GM06990 (cell line): ENCODE measurements around the gene CALCOCO1.
A peak's percentile ranks its signal among the peaks of the same experiment; 100 is the strongest.

ENCODE experiments used
- DNase-seq: peaks from one replicate; pipeline ENCODE4 v3.0.0-alpha.2; 2011; ENCODE audit not compliant: insufficient read length; ENCODE audit errors: extremely low read depth
- H3K27me3 ChIP-seq: replicated peaks from 2 replicates; pipeline ENCODE4 v1.6.0; 2011; ENCODE audit warnings: low read length; ENCODE audit not compliant: control insufficient read depth, insufficient read depth
- H3K36me3 ChIP-seq: 2 replicates; pipeline ENCODE4 v1.5.1; 2011; ENCODE audit warnings: low read length; ENCODE audit not compliant: control insufficient read depth, insufficient read depth
- H3K4me3 ChIP-seq: replicated peaks from 2 replicates; pipeline ENCODE4 v1.5.1; 2011; ENCODE audit warnings: low read depth, mild to moderate bottlenecking, control low read depth, low read length
- TF ChIP-seq, protein P1 (sequence below): IDR thresholded peaks from 2 replicates; pipeline ENCODE4 v1.5.1; 2011; ENCODE audit warnings: low read length, control low read depth, mild to moderate bottlenecking, inconsistent platforms; ENCODE audit not compliant: insufficient read depth, poor library complexity, severe bottlenecking

CALCOCO1 gene

DNA sequence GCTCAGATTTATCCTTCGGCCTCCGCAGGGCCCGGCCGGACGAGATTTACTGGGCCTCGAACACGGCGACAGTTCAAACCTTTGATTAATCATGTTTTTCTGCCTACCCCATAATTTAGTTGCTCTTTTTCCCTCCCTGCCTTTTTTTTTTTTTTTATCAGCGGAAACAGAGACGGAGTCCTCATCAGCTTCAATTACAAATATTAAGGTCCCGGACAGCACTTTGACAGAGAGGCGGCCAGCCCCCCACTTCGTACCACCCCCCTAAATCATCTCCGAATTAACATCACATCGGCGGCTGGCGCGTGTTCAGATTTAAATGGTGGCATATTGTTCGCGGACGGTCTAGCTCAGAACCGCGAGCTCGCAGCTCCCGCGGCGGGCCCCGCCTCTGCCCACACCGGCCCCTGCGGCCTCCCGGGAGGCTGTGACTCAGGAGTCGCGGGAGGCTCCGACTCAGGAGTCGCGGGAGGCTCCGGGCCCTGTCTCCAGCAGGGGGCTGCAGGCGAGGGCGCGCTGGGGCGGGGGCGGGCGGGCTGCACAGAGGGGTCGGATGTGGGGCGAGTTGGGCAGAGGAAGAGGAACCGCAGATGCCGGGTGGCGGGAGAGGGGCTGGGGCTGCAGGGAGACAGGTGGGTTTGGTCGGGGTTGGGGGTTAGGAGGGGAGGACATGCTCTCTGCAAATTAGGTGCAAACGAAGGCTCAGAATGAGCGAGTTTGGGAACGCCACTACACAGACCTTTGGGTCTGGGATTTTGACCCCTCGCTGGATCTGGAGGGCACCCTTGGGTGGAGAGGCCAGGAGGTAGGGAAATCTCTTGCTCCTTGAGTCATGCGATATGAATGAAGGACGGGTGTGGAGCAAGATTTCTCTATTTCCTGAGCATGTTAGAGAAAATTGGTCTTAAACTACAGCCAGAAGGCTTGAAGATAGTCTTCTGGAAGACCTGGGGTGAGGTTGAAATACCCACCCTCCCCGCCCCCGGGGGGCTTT is 31.8 kb downstream of the CALCOCO1 start:
- Histone ChIP-seq H3K36me3 (no peaks in the 10 kb centered on the region), H3K27me3 (peaks cover 12% of the 10 kb centered on the region), H3K4me3 (no peak overlapping the region)
- TF ChIP-seq, protein P1, sequence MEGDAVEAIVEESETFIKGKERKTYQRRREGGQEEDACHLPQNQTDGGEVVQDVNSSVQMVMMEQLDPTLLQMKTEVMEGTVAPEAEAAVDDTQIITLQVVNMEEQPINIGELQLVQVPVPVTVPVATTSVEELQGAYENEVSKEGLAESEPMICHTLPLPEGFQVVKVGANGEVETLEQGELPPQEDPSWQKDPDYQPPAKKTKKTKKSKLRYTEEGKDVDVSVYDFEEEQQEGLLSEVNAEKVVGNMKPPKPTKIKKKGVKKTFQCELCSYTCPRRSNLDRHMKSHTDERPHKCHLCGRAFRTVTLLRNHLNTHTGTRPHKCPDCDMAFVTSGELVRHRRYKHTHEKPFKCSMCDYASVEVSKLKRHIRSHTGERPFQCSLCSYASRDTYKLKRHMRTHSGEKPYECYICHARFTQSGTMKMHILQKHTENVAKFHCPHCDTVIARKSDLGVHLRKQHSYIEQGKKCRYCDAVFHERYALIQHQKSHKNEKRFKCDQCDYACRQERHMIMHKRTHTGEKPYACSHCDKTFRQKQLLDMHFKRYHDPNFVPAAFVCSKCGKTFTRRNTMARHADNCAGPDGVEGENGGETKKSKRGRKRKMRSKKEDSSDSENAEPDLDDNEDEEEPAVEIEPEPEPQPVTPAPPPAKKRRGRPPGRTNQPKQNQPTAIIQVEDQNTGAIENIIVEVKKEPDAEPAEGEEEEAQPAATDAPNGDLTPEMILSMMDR = peak; percentile 15
- no peak for DNase-seq

DNA sequence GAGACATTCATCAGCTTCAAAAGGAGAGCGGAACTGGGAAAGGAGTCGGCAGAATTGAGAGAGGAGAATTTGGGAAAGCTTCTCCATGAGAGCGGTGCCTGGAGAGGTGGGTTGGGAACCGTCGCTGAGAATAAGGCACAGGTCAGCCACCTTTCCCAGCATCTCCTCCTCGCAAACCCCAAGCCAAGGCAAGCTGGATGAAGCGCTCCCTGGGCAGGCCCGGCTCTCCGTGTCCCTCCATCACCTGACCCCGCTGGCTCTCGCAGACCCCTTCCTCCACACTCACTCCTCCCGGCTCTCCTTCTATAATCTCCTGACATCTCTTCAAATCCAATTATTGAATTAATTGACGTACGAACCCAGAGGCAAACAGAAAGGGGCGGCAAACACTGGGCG is 32.5 kb downstream of the CALCOCO1 start:
- Histone ChIP-seq H3K36me3 (no peaks in the 10 kb centered on the region), H3K4me3 (no peak overlapping the region), H3K27me3 (peaks cover 12% of the 10 kb centered on the region)
- no peak for DNase-seq
- TF ChIP-seq, protein P1 = no peak

DNA sequence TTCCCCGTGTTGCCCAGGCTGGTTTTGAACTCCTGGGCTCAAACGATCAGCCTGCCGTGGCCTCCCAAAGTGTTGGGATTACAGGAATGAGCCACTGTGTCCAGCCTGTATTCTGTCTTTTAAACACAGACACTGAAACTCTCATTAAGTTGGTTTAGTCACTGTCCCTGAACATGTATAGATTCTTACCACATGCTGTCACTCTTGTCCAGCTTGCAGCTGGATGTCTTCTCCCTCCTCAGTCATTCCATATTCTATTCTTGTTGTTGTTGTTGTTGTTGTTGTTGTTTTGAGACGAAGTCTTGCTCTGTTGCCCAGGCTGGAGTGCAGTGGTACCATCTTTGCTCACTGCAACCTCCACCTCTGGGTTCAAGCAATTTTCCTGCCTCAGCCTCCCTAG is 39.1 kb downstream of the CALCOCO1 start:
- DNase-seq = no peak
- no peaks in the 10 kb centered on the region for H3K27me3 ChIP-seq
- H3K36me3 ChIP-seq = no peaks in the 10 kb centered on the region
- H3K4me3 ChIP-seq = no peak overlapping the region
- TF ChIP-seq, protein P1 = no peak

DNA sequence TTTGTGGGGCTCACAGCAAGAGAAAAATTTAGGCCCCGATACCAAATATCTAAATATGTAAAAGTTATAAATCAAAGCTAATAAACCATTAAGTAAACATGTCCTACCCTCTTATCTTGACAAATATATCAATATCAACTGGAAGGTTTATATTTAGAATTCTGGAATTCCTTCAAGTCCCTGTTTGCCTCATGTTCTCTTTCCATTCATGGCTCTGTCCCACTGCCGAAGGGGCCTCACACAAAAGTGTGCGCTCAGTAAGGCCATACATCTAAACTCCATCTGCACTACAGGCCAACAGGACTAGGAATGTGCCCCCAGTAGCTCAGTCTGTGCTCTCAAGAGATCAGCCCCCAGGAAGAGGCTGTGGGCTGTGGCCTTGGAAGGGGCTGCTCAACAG is 40.8 kb downstream of the CALCOCO1 start:
- DNase-seq = no peak
- H3K36me3 ChIP-seq = no peaks in the 10 kb centered on the region
- H3K4me3 ChIP-seq = no peak overlapping the region
- no peaks in the 10 kb centered on the region for H3K27me3 ChIP-seq
- TF ChIP-seq, protein P1 = no peak

DNA sequence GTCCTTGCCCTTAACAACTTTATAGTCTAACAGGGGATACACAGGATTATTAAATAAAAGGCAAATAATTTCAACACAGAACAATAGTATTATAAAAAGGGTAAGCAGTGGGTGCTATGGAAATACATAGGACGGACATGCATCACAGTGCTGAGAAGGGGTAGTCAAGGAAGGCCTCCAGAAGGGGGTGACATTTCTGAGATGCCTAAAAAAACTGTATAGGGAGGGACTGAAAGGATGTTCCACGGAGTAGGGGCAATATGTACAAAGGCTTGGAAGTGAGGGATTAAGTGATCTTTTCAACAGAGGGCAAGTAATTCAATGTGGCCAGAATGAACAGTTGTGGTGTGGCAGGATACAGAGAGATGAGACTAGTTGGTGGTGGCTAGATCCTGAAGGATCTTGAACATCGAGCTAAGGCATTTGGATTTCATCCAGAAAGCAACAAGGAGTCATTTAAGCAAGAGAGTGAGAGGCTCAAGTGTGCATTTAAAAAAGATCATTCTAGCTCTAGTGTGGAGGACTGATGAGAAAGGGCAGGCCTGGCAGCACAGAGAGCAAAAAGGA is 42.5 kb downstream of the CALCOCO1 start:
- Histone ChIP-seq H3K27me3 (no peaks in the 10 kb centered on the region), H3K4me3 (no peak overlapping the region), H3K36me3 (no peaks in the 10 kb centered on the region)
- TF ChIP-seq, protein P1 = no peak
- DNase-seq = no peak
